GM12878 (cell line): ENCODE data around the gene BRICD5. TPM values are rescaled to one million over a fixed set of nuclear protein-coding genes. Genes with fewer than 3 reads are reported as not detected.

Experiments
- ATAC-seq: fragments of 200-7000 bp; cut with Tn5 transposase; 3 replicates; pipeline ENCODE4 v1.9.1; 2020; ENCODE audit warnings: mild to moderate bottlenecking, moderate library complexity
- BruUV-seq: library from RNA; stranded (reverse); fragments of 400-500 nt; replicated peaks from 2 replicates; lab custom pipeline; 2021; lab: Mats Ljungman, UMichigan
- CTCF ChIA-PET: fragments of 300-600 bp; sonication (Branson Sonifier 250); formaldehyde crosslinking; extraction: SDS; loops from one replicate; lab custom pipeline; 2021; ENCODE audit warnings: inconsistent platforms; lab: Yijun Ruan, JAX
- POLR2A ChIA-PET: fragments of 350-600 bp; formaldehyde crosslinking; extraction: SDS; loops from one replicate; lab custom pipeline; 2021; ENCODE audit warnings: inconsistent platforms; lab: Charles Lee
- RAD21 ChIA-PET: fragments of 300-600 bp; sonication (Branson Sonifier 250); formaldehyde crosslinking; loops from one replicate; lab custom pipeline; 2023; ENCODE audit warnings: antibody characterized with exemption; ENCODE audit not compliant: unreplicated experiment; lab: Charles Lee
- SMC1A ChIA-PET: fragments of 300-600 bp; sonication (Branson Sonifier 250); formaldehyde crosslinking; loops from one replicate; lab custom pipeline; 2023; ENCODE audit not compliant: unreplicated experiment, uncharacterized antibody; lab: Charles Lee
- DNase-seq: peaks from one replicate; pipeline ENCODE4 v3.0.0-alpha.2; 2011; ENCODE audit warnings: low read depth, low spot score
- FAIRE-seq: peaks from 3 replicates; lab custom pipeline; 2011; peaks lifted over from hg19 to GRCh38; lab: Jason Lieb, UNC
- H2AFZ ChIP-seq: 2 replicates; pipeline ENCODE4 v1.6.0; 2011; ENCODE audit warnings: low read depth, low read length, control low read depth; ENCODE audit not compliant: control insufficient read depth
- H3K27ac ChIP-seq: 2 replicates; pipeline ENCODE4 v1.5.1; 2011; ENCODE audit warnings: control low read depth; ENCODE audit not compliant: control insufficient read depth, insufficient read depth
- H3K27me3 ChIP-seq, 2 experiments: replicated peaks in 1 of 2; 2 replicates each; pipeline versions ENCODE4 v1.6.0 to v1.6.1; 2011; ENCODE audit warnings: low read length in 1 of 2; ENCODE audit not compliant: control insufficient read depth in 2 of 2, insufficient read depth in 2 of 2
- H3K36me3 ChIP-seq, 2 experiments: 2 replicates each; pipeline ENCODE4 v1.5.1; 2011; ENCODE audit warnings: low read length in 1 of 2; ENCODE audit not compliant: control insufficient read depth in 2 of 2, insufficient read depth in 2 of 2
- H3K4me1 ChIP-seq: 2 replicates; pipeline ENCODE4 v1.6.1; 2011; ENCODE audit warnings: mild to moderate bottlenecking, low read length, moderate library complexity, mixed read lengths; ENCODE audit not compliant: control insufficient read depth, insufficient read depth
- H3K4me2 ChIP-seq: 2 replicates; pipeline ENCODE4 v1.6.0; 2011; ENCODE audit warnings: control low read depth; ENCODE audit not compliant: control insufficient read depth, insufficient read depth
- H3K4me3 ChIP-seq: fragments of 200-600 bp; sonication (generic); 2 replicates; pipeline ENCODE4 v1.5.1; 2016
- H3K79me2 ChIP-seq: 2 replicates; pipeline ENCODE4 v1.6.0; 2011; ENCODE audit warnings: low read length; ENCODE audit not compliant: control insufficient read depth, insufficient read depth
- H3K9ac ChIP-seq: 2 replicates; pipeline ENCODE4 v1.8.0; 2011; ENCODE audit warnings: low read length, control low read depth, mixed read lengths; ENCODE audit not compliant: control insufficient read depth, insufficient read depth
- H3K9me3 ChIP-seq: replicated peaks from 3 replicates; pipeline ENCODE4 v1.5.1; 2011; ENCODE audit warnings: mild to moderate bottlenecking, low read length; ENCODE audit not compliant: control insufficient read depth, insufficient read depth
- H4K20me1 ChIP-seq: 2 replicates; pipeline ENCODE4 v1.6.0; 2011; ENCODE audit not compliant: control insufficient read depth, insufficient read depth
- FOS ChIP-seq: IDR thresholded peaks from 3 replicates; pipeline ENCODE4 v1.6.1; 2011; ENCODE audit warnings: borderline replicate concordance; ENCODE audit not compliant: insufficient read length; ENCODE audit errors: extremely low read depth
- SIX5 ChIP-seq: IDR thresholded peaks from 2 replicates; pipeline ENCODE4 v1.6.1; 2011; ENCODE audit warnings: mild to moderate bottlenecking, low read depth, low read length, moderate library complexity; ENCODE audit not compliant: severe bottlenecking
- SUZ12 ChIP-seq: fragments of 200-600 bp; sonication (generic); IDR thresholded peaks from one replicate; pipeline ENCODE4 v1.6.1; 2018; ENCODE audit warnings: antibody characterized with exemption, mild to moderate bottlenecking; ENCODE audit not compliant: unreplicated experiment
- WGBS: methylation state at CpG from one replicate; pipeline ENCODE4 v1.1.6; 2016; ENCODE audit warnings: low lambda C conversion rate; ENCODE audit not compliant: insufficient replicate concordance, insufficient coverage; ENCODE audit errors: missing lambda C conversion rate; 5-methylcytosine and 5-hydroxymethylcytosine counted together
- in situ Hi-C: fragments of 300-500 bp; cut with MboI; formaldehyde crosslinking; loops from 9 replicates; pipeline ENCODE4 v1.14.3; 2018; ENCODE audit warnings: mixed read lengths
- intact Hi-C: fragments of 100-400 bp; cut with micrococcal nuclease; formaldehyde crosslinking; loops from one replicate; pipeline ENCODE4 v1.14.2; 2022; ENCODE audit not compliant: unreplicated experiment
- polyA plus RNA-seq, 11 experiments: library from polyadenylated mRNA; depleted of rRNA in 4 of 11; unstranded in 6 of 11; stranded (reverse) in 5 of 11; fragments of >200 nt; fragmentation: Nextera tagmentation in 4 of 11; fragmentation: Illumina TruSeq in 1 of 11; extraction: Ambion mirVana in 4 of 11; extraction: Trizol in 1 of 11; gene quantifications; 1 replicate in 1 of 11; 2 replicates in 10 of 11; pipeline versions ENCODE4 v1.2.1 to v1.2.3, GENCODE V29; 2011 to 2016; ENCODE audit warnings: inconsistent platforms in 2 of 11, missing spikeins in 2 of 11, low read depth in 1 of 11
- total RNA-seq, 4 experiments: library from RNA; depleted of rRNA in 3 of 4; stranded (reverse); fragments of >200 nt in 3 of 4; fragmentation: Illumina TruSeq in 1 of 4; extraction: Trizol in 1 of 4; gene quantifications; 2 replicates each; pipeline versions ENCODE4 v1.2.1 to v1.2.3, GENCODE V29; 2013 to 2021

Gene BRICD5
- total and polyA plus RNA-seq, 10 of the 15 experiments (the other 5 are each of a cell fraction or from before 2014, with no cell fraction given), result 0.58 to 11.6 (median 1.5) TPM; not detected in 1

GRCh38 chr16:2196981-2197511 lies 13.6 kb downstream of the BRICD5 start:
- intact Hi-C loops, result no loop called here
- CTCF ChIA-PET, result interaction anchor here (0.9 kb wide), 1 partner anchor 55 kb away, joined by 3 read pairs; no protein-coding TSS in a partner anchor
- Histone ChIP-seq H3K4me2 (no peak overlapping the region), H3K36me3 (no peaks in the 10 kb centered on the region), H3K27me3 (peaks cover 12 to 15% of the 10 kb centered on the region in 2 experiments), H3K27ac (no peak overlapping the region)
- no peak for ATAC-seq
- no peak for DNase-seq
- TF ChIP-seq FOS (no peak), SUZ12 (peak; percentile 56)
- TF ChIP-seq, all 136 proteins: peak for 1
- Histone ChIP-seq H3K9me3 (no peaks in the 10 kb centered on the region), H4K20me1 (no peaks in the 10 kb centered on the region), H3K4me1 (no peaks in the 10 kb centered on the region; the same call in 1 of the 2 replicates), H3K4me3 (no peak overlapping the region), H3K79me2 (no peaks in the 10 kb centered on the region), H2AFZ (no peak overlapping the region), H3K9ac (no peak overlapping the region)
- in situ Hi-C loops, result no loop called here
- ChIA-PET RAD21 (no interaction called here), POLR2A (no interaction called here), SMC1A (no interaction called here)
- BruUV-seq, result no TSS peak
- FAIRE-seq, result no peak
- 26% methylated on average over 27 of the region's 32 CpGs for WGBS

GRCh38 chr16:2196162-2196980 lies 14.3 kb downstream of the BRICD5 start, which contains the start of gene CASKIN1:
Gene CASKIN1 (minus strand): TSS chr16:2196605. CDS start chr16:2196432, 173 bp downstream.
- WGBS, result 5% methylated on average over 41 of the region's 129 CpGs
- H4K20me1 ChIP-seq, result no peaks in the 10 kb centered on the region
- peak within 1 kb of the TSS; percentile 33; the same call in 1 of the 2 replicates for H3K4me2 ChIP-seq
- no peaks in the 10 kb centered on the region for H3K36me3 ChIP-seq
- H2AFZ ChIP-seq, result no peak within 1 kb of the TSS
- no TSS peak for BruUV-seq
- no peaks in the 10 kb centered on the region for H3K79me2 ChIP-seq
- RAD21 ChIA-PET, result no interaction called here
- H3K4me1 ChIP-seq, result no peaks in the 10 kb centered on the region; the same call in 1 of the 2 replicates
- DNase-seq, result no peak
- no peak for FAIRE-seq
- intact Hi-C loops (no loop called here), in situ Hi-C loops (no loop called here)
- CTCF ChIA-PET, result interaction anchor here (0.9 to 2.0 kb wide), 2 partner anchors 55 to 56 kb away, joined by 3 to 9 read pairs; partner anchors contain the start of gene ECI1
- no peak for ATAC-seq
- H3K9ac ChIP-seq, result no peak within 1 kb of the TSS
- no peak within 1 kb of the TSS for H3K27ac ChIP-seq
- peaks cover 12 to 15% of the 10 kb centered on the region in 2 experiments for H3K27me3 ChIP-seq
- SMC1A ChIA-PET, result no interaction called here
- H3K9me3 ChIP-seq, result no peaks in the 10 kb centered on the region
- POLR2A ChIA-PET, result interaction anchor here (0.6 kb wide), 1 partner anchor 8 kb away, joined by 3 read pairs; no protein-coding TSS in a partner anchor
- no peak within 1 kb of the TSS for H3K4me3 ChIP-seq
- peak; percentile 35 for TF ChIP-seq SUZ12
- TF ChIP-seq SIX5, result no peak
